ENCODE measurements around the gene VWCE. TPM values are rescaled to one million over a fixed set of nuclear protein-coding genes. Genes with fewer than 3 reads are reported as not detected.
"Not testable (repeated sequence)": the region's sequence is repeated elsewhere in the genome, so short reads cannot be mapped to it uniquely, and the experiment has no call there.

Gene VWCE
- polyA plus RNA-seq, 3 donors: 0.05 to 0.23 TPM; not detected in 1

GRCh38 chr11:61210629-61211028, 84.5 kb downstream of the VWCE start:
- intact Hi-C loops (cut with micrococcal nuclease); H4K20me1 ChIP-seq (ENCODE audit: insufficient read depth, low read length); H3K9me3 ChIP-seq (replicated peaks in 1 of 2; ENCODE audit: control insufficient read depth in 1 of 2, insufficient read depth in 1 of 2, low read length in 2 of 2); H3K36me3 ChIP-seq (replicated peaks in 1 of 2; ENCODE audit: control insufficient read depth in 1 of 2, insufficient read depth in 2 of 2, low read length in 2 of 2); H3K27me3 ChIP-seq (ENCODE audit: control insufficient read depth in 2 of 2, insufficient read depth in 2 of 2, low read length in 2 of 2); H3K4me2 ChIP-seq (replicated peaks; ENCODE audit: extremely low read depth, low read length, poor library complexity, severe bottlenecking); H3K4me1 ChIP-seq (ENCODE audit: control insufficient read depth in 1 of 2, insufficient read depth in 2 of 2, low read length in 2 of 2); H3K27ac Mint-ChIP-seq; H3K9me3 Mint-ChIP-seq; H3K27ac ChIP-seq (ENCODE audit: low read depth in 1 of 2, low read length in 2 of 2); H2AFZ ChIP-seq (ENCODE audit: insufficient read depth, low read depth, low read length, poor library complexity, severe bottlenecking); H3K79me2 ChIP-seq (ENCODE audit: insufficient read depth, low read length); H3K27me3 Mint-ChIP-seq (ENCODE audit: low read depth in 3 of 3); H3K4me1 Mint-ChIP-seq; H3K36me3 Mint-ChIP-seq; DNase-seq; H3K9ac ChIP-seq (ENCODE audit: insufficient read depth, low read length, poor library complexity, severe bottlenecking); H3K4me3 ChIP-seq (replicated peaks in 1 of 3; ENCODE audit: low read depth in 2 of 3, low read length in 3 of 3); H3K4me3 Mint-ChIP-seq: not testable (repeated sequence)
- no CpG with 5 or more reads among the region's 6 CpGs for WGBS (ENCODE audit: insufficient coverage)

Other genes starting within 250 kb of the VWCE start
- gene CD5, start 192.8 kb downstream of the VWCE start, polyA plus RNA-seq: under 1 TPM in 2 of 3 donors, not detected in 1; 0.34 to 0.61 TPM
- gene VPS37C, start 133.9 kb downstream of the VWCE start, polyA plus RNA-seq: 10 to 100 TPM in 1 of 3 donors, 1 to 10 TPM in 2; 1.9 to 25.1 (median 3.8) TPM
- 1 to 10 TPM; 1.4 to 4.1 (median 1.9) TPM for gene PGA3, start 91.8 kb downstream of the VWCE start, polyA plus RNA-seq
- gene PGA4, start 73.0 kb downstream of the VWCE start, polyA plus RNA-seq: 10 to 100 TPM in 1 of 3 donors, 1 to 10 TPM in 2; 1.5 to 33.5 (median 7.0) TPM
- gene PGA5, start 54.1 kb downstream of the VWCE start, polyA plus RNA-seq: 1 to 10 TPM; 1.0 to 3.6 (median 2.0) TPM
- 10 to 100 TPM; 54.1 to 97.2 (median 86.6) TPM for gene DDB1, start 37.8 kb upstream of the VWCE start, polyA plus RNA-seq
- 10 to 100 TPM; 29.5 to 40.8 (median 29.6) TPM for gene TKFC, start 37.9 kb upstream of the VWCE start, polyA plus RNA-seq
- gene CYB561A3, start 66.6 kb upstream of the VWCE start, polyA plus RNA-seq: 100 to 1,000 TPM in 2 of 3 donors, 10 to 100 TPM in 1; 79.7 to 112 (median 112) TPM
- gene TMEM138, start 67.1 kb upstream of the VWCE start, polyA plus RNA-seq: 10 to 100 TPM; 34.5 to 64.0 (median 50.7) TPM
- gene TMEM216, start 97.3 kb upstream of the VWCE start, polyA plus RNA-seq: 10 to 100 TPM; 16.6 to 31.2 (median 30.1) TPM
- 10 to 100 TPM; 12.5 to 67.5 (median 20.1) TPM for gene CPSF7, start 134.7 kb upstream of the VWCE start, polyA plus RNA-seq
- gene SDHAF2, start 134.8 kb upstream of the VWCE start, polyA plus RNA-seq: 10 to 100 TPM; 45.5 to 70.2 (median 64.8) TPM
- not detected for gene LRRC10B, start 213.4 kb upstream of the VWCE start, polyA plus RNA-seq

Data from CD14-positive monocyte (primary cell).